Cardiac muscle cell (in vitro differentiated cells and primary cell): Measurements from ENCODE around the gene MOAP1. TPM values are rescaled to one million over a fixed set of nuclear protein-coding genes. Genes with fewer than 3 reads are reported as not detected.
"Not testable (repeated sequence)": the region's sequence is repeated elsewhere in the genome, so short reads cannot be mapped to it uniquely, and the experiment has no call there.

ENCODE experiments used
- DNase-seq, 2 donors: peaks; one replicate each; pipeline versions ENCODE4 v3.0.0 to v3.0.0-alpha.2; 2010 to 2017; ENCODE audit warnings: low read depth in 1 of 2, low spot score in 1 of 2
- H3K27ac ChIP-seq: fragments of 200-600 bp; sonication (generic); 2 replicates; pipeline ENCODE4 v1.5.1; 2016
- H3K27me3 ChIP-seq: fragments of 200-600 bp; sonication (generic); 2 replicates; pipeline ENCODE4 v1.6.0; 2016; ENCODE audit warnings: control low read depth
- H3K36me3 ChIP-seq: fragments of 200-600 bp; sonication (generic); 2 replicates; pipeline ENCODE4 v1.5.1; 2016; ENCODE audit warnings: control low read depth
- H3K4me1 ChIP-seq: fragments of 200-600 bp; sonication (generic); 2 replicates; pipeline ENCODE4 v1.8.1; 2017; ENCODE audit warnings: low read depth, mild to moderate bottlenecking, mixed run types
- H3K4me3 ChIP-seq: fragments of 200-600 bp; sonication (generic); 2 replicates; pipeline ENCODE4 v1.5.1; 2016; ENCODE audit warnings: mild to moderate bottlenecking
- H3K9me3 ChIP-seq: fragments of 200-600 bp; sonication (generic); 2 replicates; pipeline ENCODE4 v1.5.1; 2017; ENCODE audit warnings: low read depth, mild to moderate bottlenecking, control low read depth
- CTCF ChIP-seq: IDR thresholded peaks from 2 replicates; pipeline ENCODE4 v1.5.1; 2012; ENCODE audit warnings: low read depth, mild to moderate bottlenecking, low read length
- polyA plus RNA-seq: library from polyadenylated mRNA; unstranded; fragments of >200 nt; fragmentation: Nextera tagmentation; extraction: Ambion mirVana; gene quantifications from 2 replicates; pipeline ENCODE4 v1.2.1, GENCODE V29; 2016
- total RNA-seq: library from RNA; depleted of rRNA; stranded (reverse); fragments of >200 nt; gene quantifications from 2 replicates; pipeline ENCODE4 v1.2.3, GENCODE V29; 2016

Gene MOAP1
- total and polyA plus RNA-seq, 2 experiments from 2014 or later: 85.5 to 93.2 TPM

- Histone ChIP-seq H3K4me1 (no peaks in the 10 kb centered on the region), H3K27me3 (no peaks in the 10 kb centered on the region), H3K9me3 (no peaks in the 10 kb centered on the region), H3K36me3 (no peaks in the 10 kb centered on the region), H3K4me3 (no peak overlapping the region), H3K27ac (no peak overlapping the region)
- DNase-seq: no peak
- TF ChIP-seq CTCF: no peak
These were observed 21.1 kb downstream of the MOAP1 start for GRCh38 chr14:93163564-93163963.

GRCh38 chr14:93161411-93161940 lies 23.2 kb downstream of the MOAP1 start:
- TF ChIP-seq CTCF: no peak
- Histone ChIP-seq H3K27me3 (no peaks in the 10 kb centered on the region), H3K36me3 (no peaks in the 10 kb centered on the region), H3K27ac (no peak overlapping the region), H3K4me1 (no peaks in the 10 kb centered on the region), H3K9me3 (no peaks in the 10 kb centered on the region), H3K4me3 (no peak overlapping the region)
- DNase-seq: no peak

GRCh38 chr14:93160353-93160801 lies 24.3 kb downstream of the MOAP1 start:
- Histone ChIP-seq H3K9me3 (no peaks in the 10 kb centered on the region), H3K36me3 (no peaks in the 10 kb centered on the region), H3K27me3 (no peaks in the 10 kb centered on the region), H3K27ac (no peak overlapping the region), H3K4me1 (no peaks in the 10 kb centered on the region), H3K4me3 (no peak overlapping the region)
- peak; percentile 42 for TF ChIP-seq CTCF
- DNase-seq: peak; percentile 22 to 30

DNA sequence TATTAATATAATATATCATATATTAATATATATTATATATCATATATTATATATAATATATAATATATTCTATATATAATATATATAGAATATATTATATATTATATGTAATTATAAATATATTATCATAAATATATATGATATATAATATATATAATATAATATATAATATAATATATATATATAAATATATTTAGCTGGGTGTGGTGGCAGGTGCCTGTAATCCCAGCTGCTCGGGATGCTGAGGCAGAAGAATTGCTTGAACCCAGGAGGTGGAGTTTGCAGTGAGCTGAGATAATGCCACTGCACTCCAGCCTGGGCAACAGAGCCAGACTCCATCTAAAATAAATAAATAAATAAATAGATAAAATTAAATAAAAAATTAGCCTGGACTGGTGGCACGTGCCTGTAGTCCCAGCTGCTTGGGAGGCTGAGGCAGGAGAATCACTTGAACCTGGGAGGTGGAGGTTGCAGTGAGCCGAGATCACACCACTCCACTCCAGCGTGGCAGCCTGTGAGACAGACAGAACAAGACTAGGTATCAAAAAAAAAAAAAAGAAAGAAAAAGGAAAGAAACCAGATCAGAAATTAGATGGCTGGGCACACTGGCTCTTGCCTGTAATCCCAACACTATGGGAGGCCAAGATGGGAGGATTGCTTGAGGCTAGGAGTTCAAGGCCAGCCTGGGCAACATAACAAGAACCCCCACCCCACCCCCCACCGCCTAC lies 24.9 kb downstream of the MOAP1 start:
- DNase-seq, H3K4me3 ChIP-seq, H3K27ac ChIP-seq, H3K4me1 ChIP-seq, H3K27me3 ChIP-seq, H3K36me3 ChIP-seq, H3K9me3 ChIP-seq: not testable (repeated sequence)

DNA sequence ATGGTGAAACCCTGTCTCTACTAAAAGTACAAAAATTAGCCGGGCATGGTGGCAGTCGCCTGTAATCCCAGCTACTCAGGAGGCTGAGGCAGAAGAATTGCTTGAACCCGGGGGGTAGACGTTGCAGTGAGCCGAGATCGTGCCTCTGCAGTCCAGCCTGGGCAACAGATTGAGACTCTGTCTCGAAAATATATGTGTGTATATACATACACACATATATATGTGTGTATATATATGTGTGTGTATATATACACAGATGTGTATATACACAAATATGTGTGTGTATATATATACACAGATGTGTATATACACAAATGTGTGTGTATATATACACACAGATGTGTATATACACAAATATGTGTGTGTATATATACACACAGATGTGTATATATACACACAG lies 26.3 kb downstream of the MOAP1 start:
- not testable (repeated sequence) for H3K27ac ChIP-seq, H3K4me3 ChIP-seq, H3K36me3 ChIP-seq, H3K27me3 ChIP-seq, H3K9me3 ChIP-seq, H3K4me1 ChIP-seq, DNase-seq

GRCh38 chr14:93156693-93157369 lies 27.9 kb downstream of the MOAP1 start:
- H3K36me3 ChIP-seq: no peaks in the 10 kb centered on the region
- H3K4me3 ChIP-seq: no peak overlapping the region
- no peak overlapping the region for H3K27ac ChIP-seq
- H3K4me1 ChIP-seq: no peaks in the 10 kb centered on the region
- no peak for TF ChIP-seq CTCF
- DNase-seq: no peak
- H3K9me3 ChIP-seq: no peaks in the 10 kb centered on the region
- no peaks in the 10 kb centered on the region for H3K27me3 ChIP-seq
